ENCODE results near the gene TFR2.

Gene TFR2

GRCh38 chr7:100570954-100571828 lies 70.2 kb downstream of the TFR2 start:
- no peak for DNase-seq

All from stimulated activated CD4-positive, alpha-beta T cell treated with anti-CD3 and anti-CD28 coated beads, Interleukin-2, amount 100 ng/mL, for 24 hours (primary cell).